GM12865 (cell line): Measurements from ENCODE around the gene ZNF367.

Experiments
- DNase-seq: peaks from one replicate; pipeline ENCODE4 v3.0.0; 2010; ENCODE audit warnings: low read depth
- H3K4me3 ChIP-seq: 2 replicates; pipeline ENCODE4 v1.5.1; 2011; ENCODE audit warnings: mild to moderate bottlenecking, low read depth, low read length, control low read depth
- CTCF ChIP-seq: IDR thresholded peaks from 2 replicates; pipeline ENCODE4 v1.5.1; 2011; ENCODE audit warnings: low read length, control low read depth, low read depth, inconsistent platforms; ENCODE audit not compliant: insufficient read depth; ENCODE audit errors: missing control alignments

Gene ZNF367

GRCh38 chr9:96408409-96409280, 9.5 kb downstream of the ZNF367 start:
- DNase-seq: no peak
- no peak overlapping the region for H3K4me3 ChIP-seq
- TF ChIP-seq CTCF: no peak

- H3K4me3 ChIP-seq: no peak overlapping the region
- no peak for TF ChIP-seq CTCF
- no peak for DNase-seq
Observed at GRCh38 chr9:96400132-96400910, 17.8 kb downstream of the ZNF367 start.

GRCh38 chr9:96399325-96399633, 18.9 kb downstream of the ZNF367 start:
- no peak for TF ChIP-seq CTCF

GRCh38 chr9:96398582-96399324, 19.4 kb downstream of the ZNF367 start:
- DNase-seq: peak; percentile 72
- H3K4me3 ChIP-seq: no peak overlapping the region; the same call in 1 of the 2 replicates
- peak; percentile 6 for TF ChIP-seq CTCF

More at GRCh38 chr9:96399325-96399633, 18.9 kb downstream of the ZNF367 start:
- DNase-seq: no peak
- no peak overlapping the region; the same call in 1 of the 2 replicates for H3K4me3 ChIP-seq

GRCh38 chr9:96395964-96396363, 22.2 kb downstream of the ZNF367 start:
- DNase-seq: no peak
- no peak overlapping the region for H3K4me3 ChIP-seq
- TF ChIP-seq CTCF: no peak

- no peak for TF ChIP-seq CTCF
- DNase-seq: no peak
- no peak overlapping the region for H3K4me3 ChIP-seq
Observed at GRCh38 chr9:96394832-96395496, 23.2 kb downstream of the ZNF367 start.
